ENCODE measurements around the gene PTCRA.

Gene PTCRA

GRCh38 chr6:42968126-42968701, 52.4 kb downstream of the PTCRA start:
- H3K4me3 ChIP-seq (ENCODE audit: low read depth, low read length) = no peak overlapping the region
- no peak for DNase-seq (ENCODE audit: low read depth)
- TF ChIP-seq CTCF (IDR thresholded peaks at IDR 0.05; ENCODE audit: insufficient read depth, low read depth, low read length, missing control alignments) = no peak

GRCh38 chr6:42968783-42969182, 52.9 kb downstream of the PTCRA start:
- TF ChIP-seq CTCF (IDR thresholded peaks at IDR 0.05; ENCODE audit: insufficient read depth, low read depth, low read length, missing control alignments) = no peak
- no peak for DNase-seq (ENCODE audit: low read depth)
- no peak overlapping the region for H3K4me3 ChIP-seq (ENCODE audit: low read depth, low read length)

- H3K4me3 ChIP-seq (ENCODE audit: low read depth, low read length) = no peak overlapping the region
- DNase-seq (ENCODE audit: low read depth) = no peak
- no peak for TF ChIP-seq CTCF (IDR thresholded peaks at IDR 0.05; ENCODE audit: insufficient read depth, low read depth, low read length, missing control alignments)
Observed at GRCh38 chr6:42969431-42969830, 53.6 kb downstream of the PTCRA start.

GRCh38 chr6:42969934-42970333, 54.1 kb downstream of the PTCRA start:
- DNase-seq (ENCODE audit: low read depth) = no peak
- no peak overlapping the region for H3K4me3 ChIP-seq (ENCODE audit: low read depth, low read length)
- TF ChIP-seq CTCF (IDR thresholded peaks at IDR 0.05; ENCODE audit: insufficient read depth, low read depth, low read length, missing control alignments) = no peak

GRCh38 chr6:42970871-42971612, 55.2 kb downstream of the PTCRA start:
- H3K4me3 ChIP-seq (ENCODE audit: low read depth, low read length) = no peak overlapping the region
- TF ChIP-seq CTCF (IDR thresholded peaks at IDR 0.05; ENCODE audit: insufficient read depth, low read depth, low read length, missing control alignments) = no peak
- DNase-seq (ENCODE audit: low read depth) = no peak

- DNase-seq (ENCODE audit: low read depth) = no peak
- H3K4me3 ChIP-seq (ENCODE audit: low read depth, low read length) = no peak overlapping the region
- no peak for TF ChIP-seq CTCF (IDR thresholded peaks at IDR 0.05; ENCODE audit: insufficient read depth, low read depth, low read length, missing control alignments)
Observed at GRCh38 chr6:42971746-42972327, 56.0 kb downstream of the PTCRA start.
